HEK293 (cell line): Measurements from ENCODE around the gene ARHGAP22.
A peak's percentile ranks its signal among the peaks of the same experiment; 100 is the strongest.

Source experiments
- CTCF ChIA-PET: fragments of 350-600 bp; formaldehyde crosslinking; extraction: SDS; loops from one replicate; lab custom pipeline; 2021; ENCODE audit warnings: antibody characterized with exemption; lab: Yijun Ruan, JAX
- POLR2A ChIA-PET: fragments of 300-600 bp; formaldehyde crosslinking; extraction: SDS; loops from one replicate; lab custom pipeline; 2020; ENCODE audit warnings: antibody characterized with exemption, inconsistent platforms; lab: Yijun Ruan, JAX
- H3K27ac ChIP-seq: fragments of 200-500 bp; sonication (Bioruptor generic); 2 replicates; pipeline ENCODE4 v1.5.1; 2014; ENCODE audit warnings: low read depth, low read length, control low read depth, inconsistent platforms; ENCODE audit errors: extremely low read depth
- H3K36me3 ChIP-seq, 2 experiments: fragments of 200-500 bp in 1 of 2; sonication (Bioruptor generic) in 1 of 2; 1 replicate in 1 of 2; 2 replicates in 1 of 2; pipeline ENCODE4 v1.5.1; 2014 to 2017; ENCODE audit warnings: inconsistent platforms in 2 of 2, low read length in 2 of 2; ENCODE audit not compliant: control insufficient read depth in 2 of 2, insufficient read depth in 1 of 2
- H3K4me1 ChIP-seq: fragments of 200-500 bp; sonication (Bioruptor generic); 2 replicates; pipeline ENCODE4 v1.5.1; 2014; ENCODE audit warnings: mild to moderate bottlenecking, low read length, inconsistent platforms; ENCODE audit not compliant: control insufficient read depth, insufficient read depth
- H3K4me3 ChIP-seq: 2 replicates; pipeline ENCODE4 v1.5.1; 2011; ENCODE audit warnings: low read depth, mild to moderate bottlenecking, control low read depth, low read length, moderate library complexity
- H3K9me3 ChIP-seq: fragments of 200-500 bp; sonication (Bioruptor generic); 2 replicates; pipeline ENCODE4 v1.5.1; 2014; ENCODE audit warnings: low read depth, low read length, inconsistent platforms; ENCODE audit not compliant: control insufficient read depth, insufficient read depth
- AEBP2 ChIP-seq: fragments of 450-650 bp; formaldehyde crosslinking; IDR thresholded peaks from 2 replicates; pipeline ENCODE4 v1.5.1; 2016; ENCODE audit warnings: missing biosample characterization, missing genetic modification characterization, borderline replicate concordance
- BCL11B ChIP-seq: fragments of 450-650 bp; formaldehyde crosslinking; IDR thresholded peaks from 2 replicates; pipeline ENCODE4 v1.5.1; 2016; ENCODE audit warnings: low read depth, missing biosample characterization, missing genetic modification characterization
- SCRT1 ChIP-seq: fragments of 450-650 bp; formaldehyde crosslinking; IDR thresholded peaks from 2 replicates; pipeline ENCODE4 v1.5.1; 2016; ENCODE audit warnings: missing biosample characterization, missing genetic modification characterization, borderline replicate concordance
- SP3 ChIP-seq: fragments of 450-650 bp; formaldehyde crosslinking; IDR thresholded peaks from 2 replicates; pipeline ENCODE4 v1.5.1; 2016; ENCODE audit warnings: missing biosample characterization, missing genetic modification characterization
- TCF7L2 ChIP-seq: IDR thresholded peaks from 2 replicates; pipeline ENCODE4 v1.6.1; 2011; ENCODE audit warnings: low read depth, mild to moderate bottlenecking, inconsistent platforms, low read length, moderate library complexity, borderline replicate concordance
- ZNF112 ChIP-seq: fragments of 450-650 bp; formaldehyde crosslinking; IDR thresholded peaks from 2 replicates; pipeline ENCODE4 v1.5.0; 2017; ENCODE audit warnings: missing biosample characterization, missing genetic modification characterization
- ZNF140 ChIP-seq: fragments of 450-650 bp; formaldehyde crosslinking; IDR thresholded peaks from 2 replicates; pipeline ENCODE4 v1.5.1; 2016; ENCODE audit warnings: missing biosample characterization, missing genetic modification characterization
- ZNF146 ChIP-seq: fragments of 450-650 bp; formaldehyde crosslinking; IDR thresholded peaks from 2 replicates; pipeline ENCODE4 v1.5.1; 2016; ENCODE audit warnings: missing biosample characterization, missing genetic modification characterization
- ZNF211 ChIP-seq: fragments of 450-650 bp; formaldehyde crosslinking; IDR thresholded peaks from 2 replicates; pipeline ENCODE4 v1.5.1; 2016; ENCODE audit warnings: low read depth, missing biosample characterization, missing genetic modification characterization
- ZNF335 ChIP-seq: fragments of 450-650 bp; formaldehyde crosslinking; conservative IDR thresholded peaks from 2 replicates; pipeline ENCODE4 v1.5.1; 2016; ENCODE audit warnings: missing biosample characterization, missing genetic modification characterization
- ZNF341 ChIP-seq: fragments of 450-650 bp; formaldehyde crosslinking; IDR thresholded peaks from 2 replicates; pipeline ENCODE4; 2016; ENCODE audit warnings: low read depth, missing biosample characterization, missing genetic modification characterization
- ZNF350 ChIP-seq: fragments of 450-650 bp; formaldehyde crosslinking; IDR thresholded peaks from 2 replicates; pipeline ENCODE4 v1.5.0; 2017; ENCODE audit warnings: missing biosample characterization, mild to moderate bottlenecking, missing genetic modification characterization
- ZNF404 ChIP-seq: fragments of 450-650 bp; formaldehyde crosslinking; IDR thresholded peaks from 2 replicates; pipeline ENCODE4 v1.5.1; 2017; ENCODE audit warnings: missing biosample characterization, missing genetic modification characterization
- ZNF639 ChIP-seq: fragments of 450-650 bp; formaldehyde crosslinking; IDR thresholded peaks from 2 replicates; pipeline ENCODE4 v1.5.1; 2016; ENCODE audit warnings: missing biosample characterization, missing genetic modification characterization
- ZNF677 ChIP-seq: fragments of 450-650 bp; IDR thresholded peaks from 2 replicates; pipeline ENCODE4 v1.5.0; 2018; ENCODE audit warnings: missing biosample characterization, mild to moderate bottlenecking, missing genetic modification characterization, moderate library complexity
- ZNF792 ChIP-seq: fragments of 450-650 bp; formaldehyde crosslinking; IDR thresholded peaks from 2 replicates; pipeline ENCODE4 v1.5.1; 2016; ENCODE audit warnings: missing biosample characterization, missing genetic modification characterization
- ZNF830 ChIP-seq: fragments of 450-650 bp; IDR thresholded peaks from 2 replicates; pipeline ENCODE4 v1.5.0; 2018; ENCODE audit warnings: missing biosample characterization, missing genetic modification characterization, low read depth, mild to moderate bottlenecking, moderate library complexity

The ARHGAP22 gene

GRCh38 chr10:48414778-48415177 is 190.1 kb downstream of the ARHGAP22 start:
- H3K4me1 ChIP-seq, result no peaks in the 10 kb centered on the region
- CTCF ChIA-PET, result interaction anchor here (0.9 kb wide), 1 partner anchor 35 kb away, joined by 4 read pairs; no protein-coding TSS in a partner anchor
- H3K4me3 ChIP-seq, result no peak overlapping the region
- no peaks in the 10 kb centered on the region for H3K9me3 ChIP-seq
- TF ChIP-seq TCF7L2 (no peak), ZNF792 (tag by site-specific recombination) (no peak), ZNF341 (no peak), ZNF335 (no peak), ZNF112 (no peak), ZNF211 (tag by site-specific recombination) (no peak), ZNF350 (tag by site-specific recombination) (no peak), ZNF830 (tag by site-specific recombination) (no peak), ZNF140 (no peak), ZNF639 (tag by site-specific recombination) (no peak), SCRT1 (tag by site-specific recombination) (no peak), AEBP2 (tag by site-specific recombination) (no peak), ZNF677 (tag by site-specific recombination) (no peak), ZNF404 (tag by site-specific recombination) (no peak), SP3 (tag by site-specific recombination) (no peak)
- TF ChIP-seq, all 188 proteins: peak for 0
- POLR2A ChIA-PET, result no interaction called here
- H3K36me3 ChIP-seq, result peaks cover 0 to 14% of the 10 kb centered on the region in 2 experiments; a peak in 1 of 3 replicates
- no peak overlapping the region for H3K27ac ChIP-seq

DNA sequence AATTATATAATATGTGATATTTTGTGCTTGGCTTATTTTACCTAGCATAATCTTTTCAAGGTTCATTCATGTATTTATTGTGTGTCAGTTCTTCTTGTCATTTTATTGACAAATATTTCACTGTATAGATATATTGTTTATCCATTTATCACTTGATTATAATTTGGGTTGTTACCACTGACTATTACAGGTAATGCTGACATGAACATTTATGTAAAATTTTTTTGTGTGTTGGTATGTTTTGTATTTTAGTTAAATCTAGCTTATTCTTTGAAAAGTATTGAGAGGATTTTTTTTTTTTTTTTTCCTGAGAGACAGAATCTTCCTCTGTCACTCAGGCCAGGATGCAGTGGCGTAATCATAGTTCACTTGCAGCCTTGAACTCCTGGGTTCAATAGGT is 190.7 kb downstream of the ARHGAP22 start:
- POLR2A ChIA-PET, result no interaction called here
- peaks cover 0 to 14% of the 10 kb centered on the region in 2 experiments; a peak in 1 of 3 replicates for H3K36me3 ChIP-seq
- CTCF ChIA-PET, result interaction anchor here (0.6 kb wide), 1 partner anchor 81 kb away, joined by 6 read pairs; no protein-coding TSS in a partner anchor
- H3K4me3 ChIP-seq, result no peak overlapping the region
- H3K9me3 ChIP-seq, result no peaks in the 10 kb centered on the region
- H3K27ac ChIP-seq, result no peak overlapping the region
- no peaks in the 10 kb centered on the region for H3K4me1 ChIP-seq
- TF ChIP-seq BCL11B, result no peak

DNA sequence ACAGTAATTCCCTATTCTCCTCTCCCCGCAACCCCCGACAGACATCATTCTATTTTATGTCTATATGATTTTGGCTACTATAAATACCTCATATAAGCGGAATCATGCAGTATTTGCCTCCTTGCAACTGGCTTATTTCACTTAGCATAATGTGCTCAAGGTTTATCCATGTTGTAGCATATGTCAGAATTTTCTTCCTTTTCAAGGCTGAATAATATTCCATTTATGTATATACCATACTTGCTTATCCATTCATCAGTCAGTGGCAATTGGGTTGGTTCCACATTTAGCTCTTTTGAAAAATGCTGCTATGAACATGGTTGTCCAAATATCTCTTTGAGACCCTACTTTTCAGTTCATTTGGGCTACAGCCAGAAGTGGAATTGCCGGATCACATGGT is 191.9 kb downstream of the ARHGAP22 start:
- TF ChIP-seq ZNF146 (tag by site-specific recombination), result peak; percentile 86
- no peak for TF ChIP-seq AEBP2 (tag by site-specific recombination)
- ChIA-PET POLR2A (no interaction called here), CTCF (no interaction called here)
- H3K36me3 ChIP-seq, result peaks cover 0 to 14% of the 10 kb centered on the region in 2 experiments; a peak in 1 of 3 replicates
- H3K9me3 ChIP-seq, result no peaks in the 10 kb centered on the region
- no peak overlapping the region for H3K27ac ChIP-seq
- H3K4me1 ChIP-seq, result no peaks in the 10 kb centered on the region
- no peak overlapping the region for H3K4me3 ChIP-seq
